H1 (cell line): ENCODE results near the gene ASXL1. TPM values are rescaled to one million over a fixed set of nuclear protein-coding genes. Genes with fewer than 3 reads are reported as not detected.

ENCODE experiments used
- CTCF ChIA-PET: fragments of 300-600 bp; sonication (Branson Sonifier 250); formaldehyde crosslinking; loops from one replicate; lab custom pipeline; 2021; ENCODE audit not compliant: partially characterized antibody; lab: Charles Lee
- POLR2A ChIA-PET: fragments of 300-600 bp; sonication (Branson Sonifier 250); formaldehyde crosslinking; loops from one replicate; lab custom pipeline; 2021; ENCODE audit warnings: inconsistent platforms; ENCODE audit not compliant: partially characterized antibody; lab: Charles Lee
- DNase-seq, 2 experiments: peaks; one replicate each; pipeline versions ENCODE4 v3.0.0 to v3.0.0-alpha.2; 2010 to 2022; ENCODE audit warnings: low spot score in 2 of 2, low read depth in 1 of 2, mixed read lengths in 1 of 2
- FAIRE-seq: peaks from 2 replicates; lab custom pipeline; 2011; peaks lifted over from hg19 to GRCh38; lab: Jason Lieb, UNC
- H2AFZ ChIP-seq: 2 replicates; pipeline ENCODE4 v1.8.1; 2012; ENCODE audit warnings: low read length, inconsistent platforms
- H2AK5ac ChIP-seq: 2 replicates; pipeline ENCODE4 v1.6.1; 2013; ENCODE audit warnings: low read depth, low read length
- H2BK120ac ChIP-seq: replicated peaks from 2 replicates; pipeline ENCODE3; 2013; ENCODE audit warnings: low read depth, low read length, inconsistent platforms
- H2BK12ac ChIP-seq: 2 replicates; pipeline ENCODE4 v1.6.1; 2013; ENCODE audit warnings: low read depth, low read length
- H2BK15ac ChIP-seq: 2 replicates; pipeline ENCODE4 v1.6.1; 2013; ENCODE audit warnings: low read length
- H2BK20ac ChIP-seq: 2 replicates; pipeline ENCODE4 v1.6.1; 2013; ENCODE audit warnings: low read length
- H2BK5ac ChIP-seq: 2 replicates; pipeline ENCODE4 v1.6.1; 2013; ENCODE audit warnings: low read depth, low read length
- H3K14ac ChIP-seq: 2 replicates; pipeline ENCODE4 v1.6.1; 2013; ENCODE audit warnings: inconsistent platforms; ENCODE audit not compliant: insufficient read length
- H3K18ac ChIP-seq: 2 replicates; pipeline ENCODE4 v1.6.1; 2013; ENCODE audit warnings: low read length; ENCODE audit errors: extremely low read depth
- H3K23ac ChIP-seq: 2 replicates; pipeline ENCODE4 v1.6.1; 2013; ENCODE audit warnings: inconsistent platforms; ENCODE audit not compliant: insufficient read length
- H3K23me2 ChIP-seq: 2 replicates; pipeline ENCODE4 v1.6.1; 2013; ENCODE audit warnings: low read depth, low read length
- H3K27ac ChIP-seq: 2 replicates; pipeline ENCODE4 v1.6.1; 2011; ENCODE audit warnings: low read depth, low read length, inconsistent platforms
- H3K27me3 ChIP-seq, 4 experiments: replicated peaks in 1 of 4; 1 replicate in 1 of 4; 2 replicates in 3 of 4; pipeline versions ENCODE4 v1.6.1 to v1.8.1; 2011 to 2013; ENCODE audit warnings: low read length in 3 of 4, mild to moderate bottlenecking in 3 of 4, inconsistent platforms in 2 of 4, mixed read lengths in 2 of 4, moderate library complexity in 1 of 4; ENCODE audit not compliant: control insufficient read depth in 3 of 4, insufficient read depth in 3 of 4; ENCODE audit errors: extremely low read depth in 1 of 4
- H3K36me3 ChIP-seq, 4 experiments: 2 replicates each; pipeline versions ENCODE4 v1.6.1 to v1.8.1; 2011 to 2013; ENCODE audit warnings: mild to moderate bottlenecking in 4 of 4, low read length in 3 of 4, moderate library complexity in 2 of 4, control low read depth in 1 of 4, inconsistent platforms in 1 of 4; ENCODE audit not compliant: insufficient read depth in 4 of 4, control insufficient read depth in 2 of 4
- H3K4ac ChIP-seq: replicated peaks from 2 replicates; pipeline ENCODE3; 2013; ENCODE audit warnings: low read length, low read depth, mixed read lengths, inconsistent platforms; ENCODE audit not compliant: insufficient read length
- H3K4me1 ChIP-seq, 4 experiments: replicated peaks in 1 of 4; 1 replicate in 1 of 4; 2 replicates in 3 of 4; pipeline versions ENCODE4 v1.6.1 to v1.8.1; 2011 to 2013; ENCODE audit warnings: low read length in 3 of 4, inconsistent platforms in 2 of 4, mixed read lengths in 1 of 4; ENCODE audit not compliant: insufficient read depth in 4 of 4, control insufficient read depth in 3 of 4
- H3K4me2 ChIP-seq, 2 experiments: 2 replicates each; pipeline versions ENCODE4 v1.6.1 to v1.8.1; 2011 to 2013; ENCODE audit warnings: low read depth in 2 of 2, low read length in 2 of 2, control low read depth in 1 of 2, inconsistent platforms in 1 of 2, mild to moderate bottlenecking in 1 of 2; ENCODE audit not compliant: insufficient read depth in 1 of 2
- H3K4me3 ChIP-seq, 4 experiments: fragments of 200-600, 300-600 bp in 1 of 4; sonication (generic), shearing (Covaris generic), sonication (Bioruptor Twin) in 1 of 4; 2 replicates each; pipeline versions ENCODE4 v1.5.1 to v1.8.1; 2011 to 2016; ENCODE audit warnings: low read length in 4 of 4, low read depth in 3 of 4, control low read depth in 2 of 4, inconsistent platforms in 2 of 4, mild to moderate bottlenecking in 2 of 4, mixed read lengths in 1 of 4, moderate library complexity in 1 of 4; ENCODE audit not compliant: insufficient read depth in 2 of 4; ENCODE audit errors: extremely low read depth in 1 of 4
- H3K56ac ChIP-seq: replicated peaks from 2 replicates; pipeline ENCODE3; 2013; ENCODE audit warnings: low read depth, mild to moderate bottlenecking, mixed read lengths, low read length, inconsistent platforms; ENCODE audit not compliant: insufficient read length
- H3K79me1 ChIP-seq: 2 replicates; pipeline ENCODE4 v1.6.1; 2013; ENCODE audit warnings: low read depth, low read length, control low read depth
- H3K79me2 ChIP-seq, 2 experiments: 2 replicates each; pipeline versions ENCODE4 v1.6.1 to v1.8.1; 2012 to 2013; ENCODE audit warnings: low read length in 2 of 2, mild to moderate bottlenecking in 2 of 2, inconsistent platforms in 1 of 2; ENCODE audit not compliant: insufficient read depth in 2 of 2, control insufficient read depth in 1 of 2
- H3K9ac ChIP-seq, 4 experiments: replicated peaks in 1 of 4; 1 replicate in 1 of 4; 2 replicates in 3 of 4; pipeline versions ENCODE4 v1.6.1 to v1.8.1; 2011 to 2013; ENCODE audit warnings: low read depth in 3 of 4, low read length in 3 of 4, control low read depth in 2 of 4, mild to moderate bottlenecking in 2 of 4, moderate library complexity in 2 of 4, inconsistent platforms in 1 of 4; ENCODE audit errors: extremely low read depth in 1 of 4
- H3K9me3 ChIP-seq, 2 experiments: 2 replicates each; pipeline versions ENCODE4 v1.6.1 to v1.8.1; 2012 to 2013; ENCODE audit warnings: mild to moderate bottlenecking in 2 of 2, moderate library complexity in 2 of 2, control low read depth in 1 of 2, inconsistent platforms in 1 of 2, low read depth in 1 of 2, low read length in 1 of 2, mixed read lengths in 1 of 2; ENCODE audit not compliant: insufficient read depth in 2 of 2
- H4K20me1 ChIP-seq, 2 experiments: replicated peaks in 1 of 2; 2 replicates each; pipeline versions ENCODE3 to v1.8.1; 2011 to 2013; ENCODE audit warnings: inconsistent platforms in 2 of 2, low read length in 2 of 2, mild to moderate bottlenecking in 1 of 2; ENCODE audit not compliant: insufficient read depth in 2 of 2, control insufficient read depth in 1 of 2
- H4K5ac ChIP-seq: 2 replicates; pipeline ENCODE4 v1.6.1; 2013; ENCODE audit warnings: low read length, low read depth, mixed read lengths, inconsistent platforms; ENCODE audit not compliant: insufficient read length
- H4K8ac ChIP-seq: 2 replicates; pipeline ENCODE4 v1.8.0; 2013; ENCODE audit warnings: mild to moderate bottlenecking, moderate library complexity, low read length, inconsistent platforms; ENCODE audit not compliant: insufficient read depth; ENCODE audit errors: extremely low read depth
- H4K91ac ChIP-seq: replicated peaks from 2 replicates; pipeline ENCODE3; 2013; ENCODE audit warnings: low read length, mixed read lengths, inconsistent platforms; ENCODE audit not compliant: insufficient read length
- EZH2 ChIP-seq: fragments of 200-600 bp; sonication (generic); IDR thresholded peaks from 2 replicates; pipeline ENCODE4 v1.7.1; 2012; ENCODE audit warnings: low read depth, mild to moderate bottlenecking, moderate library complexity, low read length, inconsistent platforms; ENCODE audit not compliant: severe bottlenecking
- GABPA ChIP-seq: IDR thresholded peaks from 2 replicates; pipeline ENCODE4 v1.6.1; 2011; ENCODE audit warnings: mild to moderate bottlenecking, low read length, moderate library complexity, borderline replicate concordance; ENCODE audit not compliant: insufficient read depth
- KDM4A ChIP-seq: IDR thresholded peaks from one replicate; pipeline ENCODE4 v1.7.1; 2012; ENCODE audit warnings: low read depth, mild to moderate bottlenecking, moderate library complexity, low read length, inconsistent platforms; ENCODE audit not compliant: severe bottlenecking
- RFX5 ChIP-seq: IDR thresholded peaks from 2 replicates; pipeline ENCODE4 v1.6.1; 2011; ENCODE audit warnings: low read depth, low read length, improper control_type of control experiment, borderline replicate concordance
- RNF2 ChIP-seq: fragments of 200-900, 300-1000 bp; sonication (generic); IDR thresholded peaks from 2 replicates; pipeline ENCODE4 v1.7.1; 2016; ENCODE audit warnings: borderline replicate concordance, low read depth, mild to moderate bottlenecking, antibody characterized with exemption, low read length; ENCODE audit not compliant: poor library complexity, severe bottlenecking; ENCODE audit errors: missing control alignments
- RXRA ChIP-seq: IDR thresholded peaks from 2 replicates; pipeline ENCODE4 v1.6.1; 2011; ENCODE audit warnings: low read depth, mild to moderate bottlenecking, low read length, moderate library complexity; ENCODE audit not compliant: insufficient read depth
- SP1 ChIP-seq: IDR thresholded peaks from 2 replicates; pipeline ENCODE4 v1.6.1; 2011; ENCODE audit warnings: low read depth, low read length
- SP2 ChIP-seq: IDR thresholded peaks from 2 replicates; pipeline ENCODE4 v1.6.1; 2012; ENCODE audit warnings: mild to moderate bottlenecking, low read length, inconsistent platforms
- SUZ12 ChIP-seq: fragments of 200-600 bp; sonication (generic); IDR thresholded peaks from 2 replicates; pipeline ENCODE4 v1.6.1; 2012; ENCODE audit warnings: mild to moderate bottlenecking, inconsistent platforms, low read length, moderate library complexity, mixed read lengths
- TEAD4 ChIP-seq: IDR thresholded peaks from 2 replicates; pipeline ENCODE4 v1.6.1; 2012; ENCODE audit warnings: low read depth, low read length, inconsistent platforms, mixed read lengths
- ZNF274 ChIP-seq: IDR thresholded peaks from 2 replicates; pipeline ENCODE4 v1.7.0; 2012; ENCODE audit warnings: low read length, borderline replicate concordance; ENCODE audit errors: extremely low read depth
- WGBS, 2 experiments: shearing (Covaris generic) in 1 of 2; methylation state at CpG; one replicate each; pipeline versions ENCODE4 v1.1.6 to v1.1.7; 2013 to 2015; ENCODE audit warnings: low lambda C conversion rate in 2 of 2, mixed read lengths in 2 of 2, inconsistent platforms in 1 of 2, low coverage in 1 of 2, missing lambda C conversion rate in 1 of 2; ENCODE audit not compliant: insufficient replicate concordance in 2 of 2, insufficient coverage in 1 of 2, insufficient read length in 1 of 2; ENCODE audit errors: extremely low coverage in 1 of 2, missing lambda C conversion rate in 1 of 2; 5-methylcytosine and 5-hydroxymethylcytosine counted together
- polyA plus RNA-seq, 7 experiments: library from polyadenylated mRNA; depleted of rRNA in 3 of 7; stranded (reverse) in 5 of 7; unstranded in 2 of 7; fragments of >200 nt in 5 of 7; fragments of 200-250 nt in 2 of 7; gene quantifications; 1 replicate in 5 of 7; 2 replicates in 1 of 7; 4 replicates in 1 of 7; pipeline versions ENCODE4 v1.2.1 to v1.2.3, GENCODE V29; 2011 to 2013; ENCODE audit warnings: missing spikeins in 2 of 7, mixed read lengths in 2 of 7
- total RNA-seq: library from RNA; stranded (reverse); fragmentation: NEBNext Ultra II Directional; extraction: Animal tissue kit (Norgen Biotek cat#: 25700); gene quantifications from 2 replicates; pipeline ENCODE4 v1.2.1, GENCODE V29; 2021

ASXL1 gene
- total and polyA plus RNA-seq, 2 of the 8 experiments (the other 6 are each of a cell fraction or from before 2014, with no cell fraction given): 10.6 to 26.5 TPM

- Histone ChIP-seq H3K4me3 (no peak overlapping the region), H3K79me1 (peaks cover 11% of the 10 kb centered on the region), H3K4me2 (no peak overlapping the region), H3K9ac (no peak overlapping the region), H2BK5ac (peak overlapping the region; percentile 66), H2BK20ac (no peak overlapping the region), H3K14ac (no peak overlapping the region), H2BK15ac (no peak overlapping the region), H3K27ac (0 out of 2 replicates have a peak overlapping the region, but pooled peaks have one; percentile 14), H3K56ac (no peak overlapping the region), H3K9me3 (no peaks in the 10 kb centered on the region), H4K91ac (peak overlapping the region; percentile 81), H4K20me1 (peaks cover 20 to 35% of the 10 kb centered on the region in 2 experiments), H2BK12ac (no peak overlapping the region), H4K5ac (no peak overlapping the region), H4K8ac (no peak overlapping the region; the same call in 1 of the 2 replicates), H2AK5ac (0 out of 2 replicates have a peak overlapping the region, but pooled peaks have one; percentile 39), H3K18ac (no peak overlapping the region; the same call in 1 of the 2 replicates), H3K27me3 (no peaks in the 10 kb centered on the region), H2AFZ (no peak overlapping the region), H3K23ac (no peak overlapping the region), H3K36me3 (no peaks in the 10 kb centered on the region), H2BK120ac (no peak overlapping the region), H3K4me1 (peaks cover 0 to 26% (median 16%) of the 10 kb centered on the region in 4 experiments; a peak in 6 of 7 replicates), H3K4ac (peak overlapping the region; percentile 78), H3K23me2 (no peaks in the 10 kb centered on the region), H3K79me2 (peaks cover 0 to under 1% of the 10 kb centered on the region in 2 experiments; a peak in 1 of 4 replicates)
- ChIA-PET POLR2A (interaction anchor here (1.2 to 1.6 kb wide), 2 partner anchors 12 to 132 kb away, joined by 4 read pairs; no protein-coding TSS in a partner anchor), CTCF (interaction anchor here (1.0 kb wide), 1 partner anchor 189 kb away, joined by 3 read pairs; no protein-coding TSS in a partner anchor)
- DNase-seq (no peak), FAIRE-seq (no peak)
- WGBS, 2 experiments: 84% methylated on average over 27 of the region's 28 CpGs; no CpG with 5 or more reads in 1 of the 2 experiments
- TF ChIP-seq RNF2 (no peak), ZNF274 (no peak), EZH2 (no peak), RXRA (no peak), SUZ12 (no peak), RFX5 (no peak), SP1 (no peak), TEAD4 (no peak), SP2 (no peak), GABPA (no peak), KDM4A (no peak)
These were observed 105.7 kb downstream of the ASXL1 start for GRCh38 chr20:32463642-32464400.
